ENCODE results near the gene PSAP. TPM values are rescaled to one million over a fixed set of nuclear protein-coding genes. Genes with fewer than 3 reads are reported as not detected.

The PSAP gene
- total RNA-seq, 1 experiment from 2014 or later = 1,316 TPM

DNA sequence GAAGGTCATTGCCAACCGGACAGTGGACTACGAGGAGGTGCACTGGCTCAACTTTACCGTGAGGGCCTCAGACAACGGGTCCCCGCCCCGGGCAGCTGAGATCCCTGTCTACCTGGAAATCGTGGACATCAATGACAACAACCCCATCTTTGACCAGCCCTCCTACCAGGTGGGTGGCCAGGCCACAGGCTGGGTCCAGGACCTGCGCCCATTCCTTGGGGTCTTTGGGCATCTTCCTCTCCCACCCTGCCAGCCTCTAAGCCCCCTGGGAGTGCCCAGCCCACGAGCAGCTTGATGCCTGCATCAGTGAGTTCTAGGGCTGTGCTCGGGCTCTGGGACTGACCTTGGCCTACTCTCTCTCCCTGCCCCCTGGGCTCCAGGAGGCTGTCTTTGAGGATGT lies 51.9 kb downstream of the PSAP start:
- H3K9me3 ChIP-seq = no peaks in the 10 kb centered on the region
- no TSS peak for BruUV-seq (replicated peaks)
- ChIA-PET POLR2A (no interaction called here), CTCF (no interaction called here)
- H3K27me3 ChIP-seq (replicated peaks; ENCODE audit: control insufficient read depth, insufficient read depth, low read length) = no peaks in the 10 kb centered on the region
- no peaks in the 10 kb centered on the region for H3K36me3 ChIP-seq (ENCODE audit: control insufficient read depth, insufficient read depth, low read length)
- Mint-ChIP-seq H3K27ac (ENCODE audit: unreplicated experiment) (no peak overlapping the region), H3K27me3 (ENCODE audit: insufficient read depth, unreplicated experiment) (peaks cover 6% of the 10 kb centered on the region), H3K4me3 (ENCODE audit: unreplicated experiment) (no peak overlapping the region), H3K4me1 (ENCODE audit: low read depth, unreplicated experiment) (no peaks in the 10 kb centered on the region), H3K36me3 (ENCODE audit: insufficient read depth, unreplicated experiment) (no peaks in the 10 kb centered on the region), H3K9me3 (ENCODE audit: unreplicated experiment) (no peaks in the 10 kb centered on the region)
- intact Hi-C loops (cut with micrococcal nuclease; ENCODE audit: unreplicated experiment) = no loop called here
- no peaks in the 10 kb centered on the region for H3K4me1 ChIP-seq
- H3K4me3 ChIP-seq (ENCODE audit: low read depth, low read length) = no peak overlapping the region
- no peak for DNase-seq
- TF ChIP-seq, protein P1, sequence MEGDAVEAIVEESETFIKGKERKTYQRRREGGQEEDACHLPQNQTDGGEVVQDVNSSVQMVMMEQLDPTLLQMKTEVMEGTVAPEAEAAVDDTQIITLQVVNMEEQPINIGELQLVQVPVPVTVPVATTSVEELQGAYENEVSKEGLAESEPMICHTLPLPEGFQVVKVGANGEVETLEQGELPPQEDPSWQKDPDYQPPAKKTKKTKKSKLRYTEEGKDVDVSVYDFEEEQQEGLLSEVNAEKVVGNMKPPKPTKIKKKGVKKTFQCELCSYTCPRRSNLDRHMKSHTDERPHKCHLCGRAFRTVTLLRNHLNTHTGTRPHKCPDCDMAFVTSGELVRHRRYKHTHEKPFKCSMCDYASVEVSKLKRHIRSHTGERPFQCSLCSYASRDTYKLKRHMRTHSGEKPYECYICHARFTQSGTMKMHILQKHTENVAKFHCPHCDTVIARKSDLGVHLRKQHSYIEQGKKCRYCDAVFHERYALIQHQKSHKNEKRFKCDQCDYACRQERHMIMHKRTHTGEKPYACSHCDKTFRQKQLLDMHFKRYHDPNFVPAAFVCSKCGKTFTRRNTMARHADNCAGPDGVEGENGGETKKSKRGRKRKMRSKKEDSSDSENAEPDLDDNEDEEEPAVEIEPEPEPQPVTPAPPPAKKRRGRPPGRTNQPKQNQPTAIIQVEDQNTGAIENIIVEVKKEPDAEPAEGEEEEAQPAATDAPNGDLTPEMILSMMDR (IDR thresholded peaks at IDR 0.05; ENCODE audit: insufficient read depth in 1 of 2, low read depth in 1 of 2, low read length in 1 of 2, severe bottlenecking in 1 of 2, unreplicated experiment in 1 of 2) = no peak

DNA sequence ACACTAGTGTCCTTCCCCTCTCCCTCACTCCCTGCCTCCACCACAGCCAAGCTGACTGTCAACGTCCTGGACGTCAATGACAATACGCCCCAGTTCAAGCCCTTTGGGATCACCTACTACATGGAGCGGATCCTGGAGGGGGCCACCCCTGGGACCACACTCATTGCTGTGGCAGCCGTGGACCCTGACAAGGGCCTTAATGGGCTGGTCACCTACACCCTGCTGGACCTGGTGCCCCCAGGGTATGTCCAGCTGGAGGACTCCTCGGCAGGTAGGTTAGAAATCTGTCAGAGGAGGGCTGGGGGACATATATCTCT lies 52.8 kb downstream of the PSAP start:
- Mint-ChIP-seq H3K36me3 (ENCODE audit: insufficient read depth, unreplicated experiment) (no peaks in the 10 kb centered on the region), H3K27ac (ENCODE audit: unreplicated experiment) (no peak overlapping the region), H3K4me3 (ENCODE audit: unreplicated experiment) (no peak overlapping the region), H3K4me1 (ENCODE audit: low read depth, unreplicated experiment) (no peaks in the 10 kb centered on the region), H3K9me3 (ENCODE audit: unreplicated experiment) (no peaks in the 10 kb centered on the region), H3K27me3 (ENCODE audit: insufficient read depth, unreplicated experiment) (peaks cover 10% of the 10 kb centered on the region)
- ChIA-PET CTCF (no interaction called here), POLR2A (no interaction called here)
- no peaks in the 10 kb centered on the region for H3K9me3 ChIP-seq
- intact Hi-C loops (cut with micrococcal nuclease; ENCODE audit: unreplicated experiment) = no loop called here
- H3K27me3 ChIP-seq (replicated peaks; ENCODE audit: control insufficient read depth, insufficient read depth, low read length) = no peaks in the 10 kb centered on the region
- no TSS peak for BruUV-seq (replicated peaks)
- no peaks in the 10 kb centered on the region for H3K4me1 ChIP-seq
- DNase-seq = no peak
- H3K36me3 ChIP-seq (ENCODE audit: control insufficient read depth, insufficient read depth, low read length) = no peaks in the 10 kb centered on the region
- TF ChIP-seq, protein P1 (IDR thresholded peaks at IDR 0.05; ENCODE audit: insufficient read depth in 1 of 2, low read depth in 1 of 2, low read length in 1 of 2, severe bottlenecking in 1 of 2, unreplicated experiment in 1 of 2) = no peak
- H3K4me3 ChIP-seq (ENCODE audit: low read depth, low read length) = no peak overlapping the region

DNA sequence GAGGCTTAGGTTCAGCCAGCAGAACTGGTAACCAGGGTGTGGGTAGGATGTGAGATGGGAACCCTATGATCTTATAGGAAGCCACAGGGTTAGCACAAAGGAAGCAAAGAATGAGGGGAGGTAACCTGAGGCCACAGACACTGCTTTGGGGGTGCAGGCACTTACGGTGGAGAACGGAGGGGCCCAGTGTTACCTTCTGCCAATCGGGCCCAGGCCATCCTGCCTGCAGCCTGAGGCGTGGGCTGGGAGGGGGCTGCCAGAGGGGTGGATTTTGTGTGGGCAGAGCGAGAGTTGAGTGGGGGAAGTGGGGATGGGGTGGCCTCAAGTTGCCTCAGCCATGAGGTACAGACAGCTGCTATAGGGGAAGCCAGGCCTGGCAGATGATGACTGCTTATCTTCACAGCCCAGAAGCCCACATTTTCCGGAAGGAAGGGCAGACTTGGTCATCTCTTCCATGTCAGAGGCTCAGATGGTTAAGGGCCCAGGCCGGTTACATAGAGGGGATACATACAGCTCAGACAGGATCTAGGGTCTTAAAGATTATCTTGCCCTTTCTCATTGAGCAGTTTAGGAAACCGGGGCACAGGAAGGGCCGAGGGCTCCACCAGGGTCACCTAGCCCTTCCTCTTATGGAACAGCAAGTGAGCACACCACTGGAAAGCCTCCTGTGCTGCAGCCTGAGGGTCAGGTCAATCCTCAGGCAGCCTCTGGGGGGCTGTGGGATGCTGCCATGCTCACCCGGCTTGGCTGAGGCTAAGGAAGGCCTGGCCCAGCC lies 53.3 kb downstream of the PSAP start:
- H3K4me1 Mint-ChIP-seq (ENCODE audit: low read depth, unreplicated experiment) = no peaks in the 10 kb centered on the region
- no TSS peak for BruUV-seq (replicated peaks)
- TF ChIP-seq, protein P1 (IDR thresholded peaks at IDR 0.05; ENCODE audit: insufficient read depth in 1 of 2, low read depth in 1 of 2, low read length in 1 of 2, severe bottlenecking in 1 of 2, unreplicated experiment in 1 of 2) = no peak
- H3K9me3 Mint-ChIP-seq (ENCODE audit: unreplicated experiment) = no peaks in the 10 kb centered on the region
- intact Hi-C loops (cut with micrococcal nuclease; ENCODE audit: unreplicated experiment) = no loop called here
- Histone ChIP-seq H3K4me3 (ENCODE audit: low read depth, low read length) (no peak overlapping the region), H3K27me3 (replicated peaks; ENCODE audit: control insufficient read depth, insufficient read depth, low read length) (no peaks in the 10 kb centered on the region), H3K36me3 (ENCODE audit: control insufficient read depth, insufficient read depth, low read length) (no peaks in the 10 kb centered on the region), H3K4me1 (no peaks in the 10 kb centered on the region), H3K9me3 (no peaks in the 10 kb centered on the region)
- H3K4me3 Mint-ChIP-seq (ENCODE audit: unreplicated experiment) = no peak overlapping the region
- no peaks in the 10 kb centered on the region for H3K36me3 Mint-ChIP-seq (ENCODE audit: insufficient read depth, unreplicated experiment)
- POLR2A ChIA-PET = no interaction called here
- H3K27ac Mint-ChIP-seq (ENCODE audit: unreplicated experiment) = no peak overlapping the region
- H3K27me3 Mint-ChIP-seq (ENCODE audit: insufficient read depth, unreplicated experiment) = peaks cover 10% of the 10 kb centered on the region
- CTCF ChIA-PET = no interaction called here
- DNase-seq = no peak
